GM23338 (cell line): Measurements from ENCODE around the gene YBX3. TPM values are rescaled to one million over a fixed set of nuclear protein-coding genes. Genes with fewer than 3 reads are reported as not detected.

ENCODE experiments used
- ATAC-seq: fragments of 200-7000 bp; cut with Tn5 transposase; 3 replicates; pipeline ENCODE4 v1.9.1; 2020
- DNase-seq: peaks from one replicate; pipeline ENCODE4 v3.0.0-alpha.2; 2015; ENCODE audit warnings: low spot score
- H2AFZ ChIP-seq: fragments of 200-600 bp; sonication (generic); 2 replicates; pipeline ENCODE4 v1.8.0; 2016; ENCODE audit warnings: antibody characterized with exemption, mild to moderate bottlenecking, moderate library complexity
- H3F3A ChIP-seq: fragments of 200-600 bp; sonication (generic); replicated peaks from 2 replicates; pipeline ENCODE4 v1.8.0; 2017; ENCODE audit warnings: antibody characterized with exemption, mixed run types, low read depth
- H3K27ac ChIP-seq: fragments of 200-600 bp; sonication (generic); 2 replicates; pipeline ENCODE4 v1.6.1; 2016; ENCODE audit warnings: low read depth
- H3K27me3 ChIP-seq: fragments of 200-600 bp; sonication (generic); 2 replicates; pipeline ENCODE4 v1.8.0; 2016; ENCODE audit warnings: mild to moderate bottlenecking, mixed run types, moderate library complexity; ENCODE audit not compliant: insufficient read depth
- H3K36me3 ChIP-seq: fragments of 200-600 bp; sonication (generic); 2 replicates; pipeline ENCODE4 v1.8.0; 2016; ENCODE audit warnings: mild to moderate bottlenecking; ENCODE audit not compliant: insufficient read depth
- H3K4me1 ChIP-seq: fragments of 200-600 bp; sonication (generic); 2 replicates; pipeline ENCODE4 v1.8.0; 2016; ENCODE audit warnings: mild to moderate bottlenecking, moderate library complexity; ENCODE audit not compliant: insufficient read depth
- H3K4me2 ChIP-seq: fragments of 200-600 bp; sonication (generic); 2 replicates; pipeline ENCODE4 v1.7.1; 2017; ENCODE audit warnings: mixed run types
- H3K4me3 ChIP-seq: fragments of 200-600 bp; sonication (generic); 2 replicates; pipeline ENCODE4 v1.6.1; 2016; ENCODE audit warnings: mixed run types
- H3K79me2 ChIP-seq: fragments of 200-600 bp; sonication (generic); replicated peaks from 2 replicates; pipeline ENCODE4 v1.8.0; 2017; ENCODE audit warnings: mild to moderate bottlenecking; ENCODE audit not compliant: insufficient read depth
- H3K9me2 ChIP-seq: fragments of 200-600 bp; sonication (generic); 2 replicates; pipeline ENCODE4 v1.8.0; 2017; ENCODE audit not compliant: insufficient read depth
- H4K20me1 ChIP-seq: fragments of 200-600 bp; sonication (generic); replicated peaks from 2 replicates; pipeline ENCODE4 v1.8.0; 2017; ENCODE audit warnings: mild to moderate bottlenecking; ENCODE audit not compliant: insufficient read depth
- H3K27ac Mint-ChIP-seq: 2 replicates; pipeline ENCODE4 v1.8.0; 2020; ENCODE audit warnings: inconsistent platforms, mild to moderate bottlenecking, moderate library complexity, mixed read lengths
- H3K27me3 Mint-ChIP-seq: 3 replicates; pipeline ENCODE4 v1.8.0; 2022; ENCODE audit warnings: low read depth, mild to moderate bottlenecking, moderate library complexity, mixed read lengths, inconsistent platforms; ENCODE audit not compliant: insufficient read depth, poor library complexity
- H3K36me3 Mint-ChIP-seq: 3 replicates; pipeline ENCODE4 v1.8.0; 2021; ENCODE audit warnings: low read depth, mild to moderate bottlenecking, inconsistent platforms, moderate library complexity, mixed read lengths
- H3K4me1 Mint-ChIP-seq: 3 replicates; pipeline ENCODE4 v1.8.0; 2020; ENCODE audit warnings: mild to moderate bottlenecking, inconsistent platforms, mixed read lengths
- H3K4me3 Mint-ChIP-seq: 3 replicates; pipeline ENCODE4 v1.8.0; 2021; ENCODE audit warnings: moderate library complexity, mild to moderate bottlenecking, inconsistent platforms, mixed read lengths
- H3K9me3 Mint-ChIP-seq: 3 replicates; pipeline ENCODE4 v1.8.0; 2020; ENCODE audit warnings: moderate library complexity, mild to moderate bottlenecking, inconsistent platforms, mixed read lengths
- CREB1 ChIP-seq: fragments of 250-450 bp; sonication (Bioruptor Pico); IDR thresholded peaks from 2 replicates; pipeline ENCODE4 v1.5.0; 2020; ENCODE audit warnings: low read depth, mild to moderate bottlenecking, moderate library complexity
- CTCF ChIP-seq, 2 experiments: fragments of 200-600 bp in 1 of 2; sonication (generic) in 1 of 2; conservative IDR thresholded peaks; 2 replicates each; pipeline versions ENCODE4 v1.5.1 to v1.6.1; 2016 to 2017; ENCODE audit warnings: antibody characterized with exemption in 2 of 2, low read depth in 2 of 2, mild to moderate bottlenecking in 2 of 2, moderate library complexity in 1 of 2
- ETS1 ChIP-seq: IDR thresholded peaks from 2 replicates; pipeline ENCODE4 v1.6.1; 2016; ENCODE audit warnings: antibody characterized with exemption
- EZH2 ChIP-seq: fragments of 200-600 bp; sonication (generic); IDR thresholded peaks from one replicate; pipeline ENCODE4 v1.8.0; 2017; ENCODE audit warnings: antibody characterized with exemption, mild to moderate bottlenecking, low read depth; ENCODE audit not compliant: unreplicated experiment
- EZH2phosphoT487 ChIP-seq: fragments of 200-600 bp; sonication (generic); IDR thresholded peaks from one replicate; pipeline ENCODE4 v1.8.1; 2018; ENCODE audit warnings: antibody characterized with exemption; ENCODE audit not compliant: unreplicated experiment
- JUNB ChIP-seq: IDR thresholded peaks from one replicate; pipeline ENCODE4 v1.6.1; 2016; ENCODE audit warnings: antibody characterized with exemption; ENCODE audit not compliant: unreplicated experiment
- NANOG ChIP-seq: IDR thresholded peaks from 2 replicates; pipeline ENCODE4 v1.6.1; 2016; ENCODE audit warnings: antibody characterized with exemption, borderline replicate concordance
- POLR2AphosphoS5 ChIP-seq: IDR thresholded peaks from 2 replicates; pipeline ENCODE4 v1.6.1; 2016; ENCODE audit warnings: antibody characterized with exemption, low read depth
- STAT1 ChIP-seq: IDR thresholded peaks from one replicate; pipeline ENCODE4 v1.6.1; 2016; ENCODE audit warnings: antibody characterized with exemption; ENCODE audit not compliant: unreplicated experiment
- ZNF114 ChIP-seq: fragments of 250-450 bp; sonication (Bioruptor Pico); IDR thresholded peaks from 2 replicates; pipeline ENCODE4 v1.5.0; 2020; ENCODE audit warnings: mild to moderate bottlenecking, moderate library complexity
- ZNF331 ChIP-seq: fragments of 250-450 bp; sonication (Bioruptor Pico); IDR thresholded peaks from 2 replicates; pipeline ENCODE4 v1.5.0; 2020; ENCODE audit warnings: low read depth, mild to moderate bottlenecking, moderate library complexity
- ZNF462 ChIP-seq: fragments of 250-450 bp; sonication (Bioruptor Pico); IDR thresholded peaks from 2 replicates; pipeline ENCODE4 v1.5.0; 2020; ENCODE audit warnings: mild to moderate bottlenecking, moderate library complexity
- polyA plus RNA-seq: library from polyadenylated mRNA; unstranded; fragments of >200 nt; fragmentation: Nextera tagmentation; extraction: Ambion mirVana; gene quantifications from 2 replicates; pipeline ENCODE4 v1.2.1, GENCODE V29; 2016
- total RNA-seq: library from RNA; depleted of rRNA; stranded (reverse); fragments of >200 nt; shearing (Covaris generic); gene quantifications from 2 replicates; pipeline ENCODE4 v1.2.3, GENCODE V29; 2014
- TF ChIP-seq, protein P1 (sequence below): IDR thresholded peaks from one replicate; pipeline ENCODE4 v1.6.1; 2018; ENCODE audit warnings: antibody characterized with exemption; ENCODE audit not compliant: unreplicated experiment

Gene YBX3
- total and polyA plus RNA-seq, 2 experiments from 2014 or later, result 179 to 450 TPM

DNA sequence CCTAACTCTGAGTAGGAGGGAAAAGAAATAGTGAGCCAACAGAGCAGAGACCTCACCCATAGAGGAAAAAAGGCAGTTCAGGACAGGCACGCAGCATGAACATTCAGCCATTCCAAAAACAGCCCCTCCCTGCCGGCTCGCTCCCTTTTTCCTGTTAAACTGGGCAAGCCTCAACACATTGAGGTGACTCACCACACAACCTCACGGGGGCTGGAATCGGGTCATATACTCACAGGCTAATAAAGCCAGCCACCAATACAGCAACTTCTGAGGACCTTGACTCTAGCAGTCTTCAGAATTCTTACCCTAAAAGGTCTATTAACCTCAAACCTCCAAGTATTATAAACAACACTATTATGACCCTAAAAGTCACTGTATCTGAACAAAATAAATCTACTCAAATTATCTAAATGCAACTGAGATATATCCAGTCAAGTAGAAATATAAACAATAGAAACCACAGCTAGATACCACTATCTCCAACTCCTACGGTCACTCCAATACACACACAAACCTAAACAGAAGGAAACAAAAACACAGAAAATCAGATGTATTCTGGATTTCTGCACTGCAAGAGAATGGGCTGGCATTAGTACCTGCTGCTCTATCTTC lies 6.3 kb downstream of the YBX3 start:
- peaks cover 38% of the 10 kb centered on the region for H3K36me3 ChIP-seq
- H3K27me3 Mint-ChIP-seq, result peaks cover 3% of the 10 kb centered on the region

More for the DNA sequence above, 6.3 kb downstream of the YBX3 start:
- H3K9me3 Mint-ChIP-seq, result no peaks in the 10 kb centered on the region; the same call in 2 of the 3 replicates
- DNase-seq, result peak; percentile 53
- H3K4me1 Mint-ChIP-seq, result peaks cover 46% of the 10 kb centered on the region
- H3K79me2 ChIP-seq, result peaks cover 80% of the 10 kb centered on the region
- peaks cover 56% of the 10 kb centered on the region for H3K4me1 ChIP-seq
- no peak overlapping the region; the same call in 1 of the 2 replicates for H3K4me3 ChIP-seq
- H3F3A ChIP-seq, result no peaks in the 10 kb centered on the region
- no peak overlapping the region for H2AFZ ChIP-seq
- H3K4me3 Mint-ChIP-seq, result peak overlapping the region; percentile 1; the same call in 1 of the 3 replicates
- H3K36me3 Mint-ChIP-seq, result peaks cover 61% of the 10 kb centered on the region
- H3K9me2 ChIP-seq, result no peaks in the 10 kb centered on the region
- H4K20me1 ChIP-seq, result peaks cover 9% of the 10 kb centered on the region; the same call in 1 of the 2 replicates
- H3K4me2 ChIP-seq, result peak overlapping the region; percentile 33
- peak overlapping the region; percentile 60 for H3K27ac Mint-ChIP-seq
- H3K27me3 ChIP-seq, result no peaks in the 10 kb centered on the region
- H3K27ac ChIP-seq, result peak overlapping the region; percentile 18; the same call in 1 of the 2 replicates
- peak; percentile 71 for ATAC-seq
- no peak for TF ChIP-seq CTCF (conservative IDR thresholded peaks at IDR 0.05; ENCODE audit: low read depth in 2 of 2)
- TF ChIP-seq NANOG, result no peak
- no peak for TF ChIP-seq ZNF462 (CRISPR knock-in tag)
- TF ChIP-seq CREB1, result no peak
- TF ChIP-seq ZNF114, result no peak
- TF ChIP-seq ZNF331 (CRISPR knock-in tag), result no peak
- TF ChIP-seq STAT1, result no peak
- no peak for TF ChIP-seq JUNB
- TF ChIP-seq EZH2phosphoT487, result no peak
- TF ChIP-seq EZH2, result no peak
- no peak for TF ChIP-seq ETS1
- no peak for TF ChIP-seq POLR2AphosphoS5
- TF ChIP-seq, protein P1, sequence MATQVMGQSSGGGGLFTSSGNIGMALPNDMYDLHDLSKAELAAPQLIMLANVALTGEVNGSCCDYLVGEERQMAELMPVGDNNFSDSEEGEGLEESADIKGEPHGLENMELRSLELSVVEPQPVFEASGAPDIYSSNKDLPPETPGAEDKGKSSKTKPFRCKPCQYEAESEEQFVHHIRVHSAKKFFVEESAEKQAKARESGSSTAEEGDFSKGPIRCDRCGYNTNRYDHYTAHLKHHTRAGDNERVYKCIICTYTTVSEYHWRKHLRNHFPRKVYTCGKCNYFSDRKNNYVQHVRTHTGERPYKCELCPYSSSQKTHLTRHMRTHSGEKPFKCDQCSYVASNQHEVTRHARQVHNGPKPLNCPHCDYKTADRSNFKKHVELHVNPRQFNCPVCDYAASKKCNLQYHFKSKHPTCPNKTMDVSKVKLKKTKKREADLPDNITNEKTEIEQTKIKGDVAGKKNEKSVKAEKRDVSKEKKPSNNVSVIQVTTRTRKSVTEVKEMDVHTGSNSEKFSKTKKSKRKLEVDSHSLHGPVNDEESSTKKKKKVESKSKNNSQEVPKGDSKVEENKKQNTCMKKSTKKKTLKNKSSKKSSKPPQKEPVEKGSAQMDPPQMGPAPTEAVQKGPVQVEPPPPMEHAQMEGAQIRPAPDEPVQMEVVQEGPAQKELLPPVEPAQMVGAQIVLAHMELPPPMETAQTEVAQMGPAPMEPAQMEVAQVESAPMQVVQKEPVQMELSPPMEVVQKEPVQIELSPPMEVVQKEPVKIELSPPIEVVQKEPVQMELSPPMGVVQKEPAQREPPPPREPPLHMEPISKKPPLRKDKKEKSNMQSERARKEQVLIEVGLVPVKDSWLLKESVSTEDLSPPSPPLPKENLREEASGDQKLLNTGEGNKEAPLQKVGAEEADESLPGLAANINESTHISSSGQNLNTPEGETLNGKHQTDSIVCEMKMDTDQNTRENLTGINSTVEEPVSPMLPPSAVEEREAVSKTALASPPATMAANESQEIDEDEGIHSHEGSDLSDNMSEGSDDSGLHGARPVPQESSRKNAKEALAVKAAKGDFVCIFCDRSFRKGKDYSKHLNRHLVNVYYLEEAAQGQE, result no peak
